CD4-positive, CD25-positive, alpha-beta regulatory T cell (primary cell): ENCODE results near the gene OR56A4. TPM values are rescaled to one million over a fixed set of nuclear protein-coding genes. Genes with fewer than 3 reads are reported as not detected.
"Not testable (repeated sequence)": the region's sequence is repeated elsewhere in the genome, so short reads cannot be mapped to it uniquely, and the experiment has no call there.

Experiments
- ATAC-seq, 2 donors: fragments of 150-1000 bp; cut with Tn5 transposase; one replicate each; pipeline ENCODE4 v1.10.0; 2021; ENCODE audit warnings: low read depth in 2 of 2, moderate number of reproducible peaks in 2 of 2, moderate library complexity in 1 of 2
- DNase-seq, 3 donors: peaks; one replicate each; pipeline versions ENCODE4 v3.0.0 to v3.0.0-alpha.2; 2012 to 2022; ENCODE audit warnings: mixed read lengths in 1 of 3
- H3K27ac ChIP-seq: one replicate; pipeline ENCODE4 v1.7.0; 2013; ENCODE audit warnings: mild to moderate bottlenecking, low read length; ENCODE audit not compliant: insufficient read depth, poor library complexity, severe bottlenecking
- H3K27me3 ChIP-seq: one replicate; pipeline ENCODE4 v1.7.0; 2013; ENCODE audit warnings: low read length; ENCODE audit not compliant: control insufficient read depth, insufficient read depth
- H3K36me3 ChIP-seq: one replicate; pipeline ENCODE4 v1.7.0; 2013; ENCODE audit warnings: mild to moderate bottlenecking, low read length, moderate library complexity; ENCODE audit not compliant: control insufficient read depth, insufficient read depth
- H3K4me1 ChIP-seq: 2 replicates; pipeline ENCODE4 v1.7.0; 2013; ENCODE audit warnings: mild to moderate bottlenecking, low read length; ENCODE audit not compliant: insufficient read depth, control insufficient read depth, poor library complexity, severe bottlenecking
- H3K4me3 ChIP-seq: one replicate; pipeline ENCODE4 v1.7.0; 2013; ENCODE audit warnings: low read depth, mild to moderate bottlenecking, low read length, moderate library complexity
- H3K9me3 ChIP-seq, 2 experiments: 1 replicate in 1 of 2; 2 replicates in 1 of 2; pipeline ENCODE4 v1.7.0; 2013; ENCODE audit warnings: low read length in 2 of 2, mild to moderate bottlenecking in 1 of 2, moderate library complexity in 1 of 2; ENCODE audit not compliant: control insufficient read depth in 2 of 2
- H3K27ac Mint-ChIP-seq, 3 donors: one replicate each; pipeline ENCODE4 v1.8.0; 2020 to 2022; ENCODE audit warnings: mild to moderate bottlenecking in 3 of 3, mixed read lengths in 3 of 3, moderate library complexity in 2 of 3
- H3K27me3 Mint-ChIP-seq: one replicate; pipeline ENCODE4 v1.8.0; 2022; ENCODE audit warnings: mild to moderate bottlenecking, mixed read lengths
- H3K36me3 Mint-ChIP-seq: one replicate; pipeline ENCODE4 v1.8.0; 2020; ENCODE audit warnings: mixed read lengths
- H3K4me1 Mint-ChIP-seq, 4 donors: one replicate each; pipeline ENCODE4 v1.8.0; 2020 to 2022; ENCODE audit warnings: mixed read lengths in 4 of 4, mild to moderate bottlenecking in 1 of 4
- H3K4me3 Mint-ChIP-seq, 4 donors: one replicate each; pipeline ENCODE4 v1.8.0; 2020 to 2022; ENCODE audit warnings: mild to moderate bottlenecking in 4 of 4, mixed read lengths in 4 of 4, moderate library complexity in 3 of 4
- H3K9me3 Mint-ChIP-seq, 7 donors: one replicate each; pipeline ENCODE4 v1.8.0; 2020 to 2022; ENCODE audit warnings: mixed read lengths in 7 of 7, mild to moderate bottlenecking in 3 of 7, moderate library complexity in 2 of 7
- polyA plus RNA-seq, 4 donors: library from polyadenylated mRNA; unstranded; fragments of 300-500 nt; fragmentation: Illumina TruSeq; gene quantifications; one replicate each; pipeline ENCODE4 v1.2.3, GENCODE V29; 2021
- total RNA-seq: library from RNA; stranded (reverse); gene quantifications from one replicate; pipeline ENCODE4 v1.2.3, GENCODE V29; 2022

Gene OR56A4
- total and polyA plus RNA-seq, 5 donors from 2014 or later, result not detected

DNA sequence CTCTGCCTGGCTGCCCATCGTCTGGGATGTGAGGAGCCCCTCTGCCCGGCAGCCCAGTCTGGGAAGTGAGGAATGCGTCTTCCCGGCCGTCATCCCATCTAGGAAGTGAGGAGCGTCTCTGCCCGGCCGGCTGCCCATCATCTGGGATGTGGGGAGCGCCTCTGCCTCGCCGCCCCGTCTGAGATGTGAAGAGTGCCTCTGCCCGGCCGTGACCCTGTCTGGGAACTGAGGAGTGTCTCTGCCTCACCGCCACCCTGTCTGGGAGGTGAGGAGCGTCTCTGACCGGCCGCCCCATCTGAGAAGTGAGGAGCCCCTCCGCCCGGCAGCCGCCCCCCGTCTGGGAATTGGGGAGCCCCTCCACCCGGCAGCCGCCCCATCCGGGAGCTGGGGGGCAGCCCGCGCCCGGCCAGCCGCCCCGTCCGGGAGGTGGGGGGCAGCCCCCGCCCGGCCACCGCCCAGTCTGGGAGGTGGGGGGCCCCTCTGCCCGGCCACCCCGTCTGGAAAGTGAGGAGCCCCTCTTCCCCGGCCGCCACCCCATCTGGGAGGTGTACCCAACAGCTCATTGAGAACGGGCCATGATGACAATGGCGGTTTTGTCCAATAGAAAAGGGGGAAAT, 45.9 kb downstream of the OR56A4 start:
- not testable (repeated sequence) for H3K27me3 Mint-ChIP-seq, ATAC-seq
- peaks cover 1 to 29% (median 11%) of the 10 kb centered on the region in 7 donors for H3K9me3 Mint-ChIP-seq

DNA sequence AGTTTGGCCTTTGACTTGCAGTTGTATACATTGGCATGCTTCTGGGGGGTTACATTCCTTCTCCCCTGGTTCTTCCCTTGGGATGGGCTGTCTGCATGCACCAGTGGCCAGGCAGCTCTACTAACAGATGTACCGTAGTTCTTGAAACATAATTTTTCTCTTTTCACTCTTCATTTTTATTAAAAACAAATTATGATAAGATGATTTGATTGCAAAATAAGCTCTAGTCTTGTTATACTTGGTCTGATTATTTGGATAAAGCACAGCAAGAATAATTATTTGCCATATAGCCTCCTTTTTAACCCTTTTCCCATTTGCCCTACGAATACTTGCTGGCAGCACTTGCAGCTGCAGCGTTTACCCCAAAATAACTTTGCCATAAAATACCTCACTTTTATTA, 51.2 kb downstream of the OR56A4 start:
- H3K36me3 ChIP-seq, result no peaks in the 10 kb centered on the region
- no peak overlapping the region for H3K4me3 Mint-ChIP-seq
- H3K9me3 ChIP-seq, result no peaks in the 10 kb centered on the region
- no peak overlapping the region for H3K27ac ChIP-seq
- no peaks in the 10 kb centered on the region for H3K4me1 Mint-ChIP-seq
- DNase-seq (no peak), ATAC-seq (no peak)
- no peak overlapping the region for H3K27ac Mint-ChIP-seq
- H3K36me3 Mint-ChIP-seq, result no peaks in the 10 kb centered on the region
- H3K27me3 Mint-ChIP-seq, result no peaks in the 10 kb centered on the region
- no peak overlapping the region for H3K4me3 ChIP-seq
- H3K9me3 Mint-ChIP-seq, result peaks cover 0 to 7% (median 3%) of the 10 kb centered on the region in 7 donors
- no peaks in the 10 kb centered on the region for H3K4me1 ChIP-seq
- no peaks in the 10 kb centered on the region for H3K27me3 ChIP-seq

More for the DNA sequence above, 45.9 kb downstream of the OR56A4 start:
- H3K36me3 Mint-ChIP-seq, H3K4me3 ChIP-seq, H3K9me3 ChIP-seq, H3K4me1 Mint-ChIP-seq, H3K27ac Mint-ChIP-seq, H3K4me1 ChIP-seq, H3K27ac ChIP-seq, DNase-seq, H3K27me3 ChIP-seq, H3K36me3 ChIP-seq, H3K4me3 Mint-ChIP-seq: not testable (repeated sequence)

Other genes starting within 250 kb of the OR56A4 start
- gene OR52N5, start 223.6 kb downstream of the OR56A4 start, total RNA-seq, result not detected
- gene OR52N5, start 223.6 kb downstream of the OR56A4 start, polyA plus RNA-seq, result not detected
- not detected for gene OR52N1, start 215.7 kb downstream of the OR56A4 start, total RNA-seq
- gene OR52N1, start 215.7 kb downstream of the OR56A4 start, polyA plus RNA-seq, result not detected
- gene OR52N2, start 198.0 kb downstream of the OR56A4 start, total RNA-seq, result not detected
- gene OR52N2, start 198.0 kb downstream of the OR56A4 start, polyA plus RNA-seq, result not detected
- not detected for gene OR52E6, start 165.0 kb downstream of the OR56A4 start, total RNA-seq
- gene OR52E6, start 165.0 kb downstream of the OR56A4 start, polyA plus RNA-seq, result not detected
- gene OR52E8, start 149.3 kb downstream of the OR56A4 start, total RNA-seq, result not detected
- not detected for gene OR52E8, start 149.3 kb downstream of the OR56A4 start, polyA plus RNA-seq
- gene OR52E4, start 126.3 kb downstream of the OR56A4 start, total RNA-seq, result not detected
- not detected for gene OR52E4, start 126.3 kb downstream of the OR56A4 start, polyA plus RNA-seq
- not detected for gene OR52E5, start 113.7 kb downstream of the OR56A4 start, total RNA-seq
- gene OR52E5, start 113.7 kb downstream of the OR56A4 start, polyA plus RNA-seq, result not detected
- gene OR56A3, start 64.7 kb downstream of the OR56A4 start, total RNA-seq, result not detected
- gene OR56A3, start 64.7 kb downstream of the OR56A4 start, polyA plus RNA-seq, result not detected
- not detected for gene OR56A5, start 38.5 kb downstream of the OR56A4 start, total RNA-seq
- gene OR56A5, start 38.5 kb downstream of the OR56A4 start, polyA plus RNA-seq, result not detected
- gene OR52L1, start 20.0 kb downstream of the OR56A4 start, total RNA-seq, result not detected
- not detected for gene OR52L1, start 20.0 kb downstream of the OR56A4 start, polyA plus RNA-seq
- not detected for gene OR56A1, start 23.8 kb upstream of the OR56A4 start, total RNA-seq
- gene OR56A1, start 23.8 kb upstream of the OR56A4 start, polyA plus RNA-seq, result not detected
- not detected for gene OR56B4, start 100.7 kb upstream of the OR56A4 start, total RNA-seq
- gene OR56B4, start 100.7 kb upstream of the OR56A4 start, polyA plus RNA-seq, result under 1 TPM in 1 of 4 donors, not detected in 3; 0.22 TPM
- gene OR52B2, start 163.4 kb upstream of the OR56A4 start, total RNA-seq, result not detected
- gene OR52B2, start 163.4 kb upstream of the OR56A4 start, polyA plus RNA-seq, result not detected
- gene OR52W1, start 192.3 kb upstream of the OR56A4 start, total RNA-seq, result not detected
- gene OR52W1, start 192.3 kb upstream of the OR56A4 start, polyA plus RNA-seq, result not detected
- gene C11orf42, start 198.6 kb upstream of the OR56A4 start, total RNA-seq, result not detected
- not detected for gene C11orf42, start 198.6 kb upstream of the OR56A4 start, polyA plus RNA-seq
- gene FHIP1B, start 227.7 kb upstream of the OR56A4 start, total RNA-seq, result 30.7 TPM
- gene FHIP1B, start 227.7 kb upstream of the OR56A4 start, polyA plus RNA-seq, result 10 to 100 TPM; 10.2 to 12.5 (median 10.3) TPM
- gene CNGA4, start 232.1 kb upstream of the OR56A4 start, total RNA-seq, result 0.20 TPM
- not detected for gene CNGA4, start 232.1 kb upstream of the OR56A4 start, polyA plus RNA-seq